Measurements from ENCODE around the gene MKRN1. TPM values are rescaled to one million over a fixed set of nuclear protein-coding genes. Genes with fewer than 3 reads are reported as not detected.

Gene MKRN1
- total RNA-seq, 4 donors from 2014 or later, result 66.6 to 122 (median 87.5) TPM

DNA sequence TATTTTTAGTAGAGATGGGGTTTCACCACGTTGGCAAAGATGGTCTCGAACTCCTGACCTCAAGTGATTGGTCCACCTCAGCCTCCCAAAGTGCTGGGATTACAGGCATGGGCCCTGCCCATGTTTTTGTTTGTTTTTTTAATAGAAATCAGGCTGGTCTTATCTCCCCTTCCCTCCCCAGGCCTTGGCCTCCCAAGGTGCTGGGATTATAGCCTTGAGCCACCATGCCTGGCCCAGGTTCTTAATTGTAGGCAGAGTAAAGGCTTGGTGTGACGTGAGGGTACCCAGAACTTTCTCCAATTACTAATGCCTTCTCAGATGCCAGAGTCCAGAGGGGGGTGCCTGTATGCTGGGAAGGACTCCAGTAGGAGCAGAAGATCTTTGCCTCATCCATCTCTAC, 5.2 kb upstream of the MKRN1 start:
- 90% methylated on average over 2 of the region's 3 CpGs; no CpG with 5 or more reads in 1 of the 2 donors for WGBS, 2 donors (ENCODE audit: low coverage in 1 of 2)
- no peak overlapping the region for H3K27ac ChIP-seq
- ATAC-seq, result no peak

DNA sequence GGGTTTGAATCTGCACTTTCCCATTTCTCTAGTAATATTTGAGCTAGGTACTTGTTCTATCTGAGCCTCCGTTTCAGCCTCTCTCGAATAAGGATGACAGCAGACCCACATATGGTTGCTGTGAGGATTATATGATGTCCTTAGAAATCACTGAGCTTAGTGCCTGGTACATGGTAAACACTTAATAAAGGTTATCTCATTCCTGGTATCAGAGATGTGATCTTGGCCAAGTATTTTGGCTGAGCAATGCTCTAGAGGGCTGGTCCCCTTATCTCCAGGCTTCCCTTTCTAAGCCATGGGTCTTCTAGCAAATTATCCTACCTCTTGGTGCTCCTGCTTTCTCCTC, 407 bp upstream of the MKRN1 start:
- H3K27ac ChIP-seq, result peak overlapping the region in 3 of 4 donors; percentile 88 to 95 (median 94)
- 0% methylated on average over 2 of the region's 2 CpGs for WGBS, 2 donors (ENCODE audit: low coverage in 1 of 2)

More for the DNA sequence above, 5.2 kb upstream of the MKRN1 start:
- Histone ChIP-seq H3K27me3 (no peaks in the 10 kb centered on the region), H3K9me3 (no peaks in the 10 kb centered on the region), H3K4me3 (no peak overlapping the region), H3K4me1 (no peaks in the 10 kb centered on the region), H3K36me3 (no peaks in the 10 kb centered on the region)
- TF ChIP-seq EP300 (IDR thresholded peaks at IDR 0.05) (no peak), CTCF (IDR thresholded peaks at IDR 0.05) (no peak), POLR2AphosphoS5 (IDR thresholded peaks at IDR 0.05) (no peak), POLR2A (IDR thresholded peaks at IDR 0.05) (no peak)

GRCh38 chr7:140478246-140479061, 851 bp downstream of the MKRN1 start:
- H3K27me3 ChIP-seq, result no peaks in the 10 kb centered on the region
- H3K4me3 ChIP-seq, result peak overlapping the region; percentile 81 to 100
- no peaks in the 10 kb centered on the region for H3K36me3 ChIP-seq
- no peaks in the 10 kb centered on the region for H3K9me3 ChIP-seq
- WGBS, 2 donors (ENCODE audit: low coverage in 1 of 2), result 0% methylated on average over 22 to 26 of the region's 69 CpGs
- H3K4me1 ChIP-seq, result peaks cover 0 to 44% (median 15%) of the 10 kb centered on the region in 3 donors
- H3K27ac ChIP-seq, result peak overlapping the region; percentile 70 to 95 (median 91)
- peak; percentile 39 for ATAC-seq
- TF ChIP-seq POLR2AphosphoS5 (IDR thresholded peaks at IDR 0.05) (no peak), CTCF (IDR thresholded peaks at IDR 0.05) (no peak), EP300 (IDR thresholded peaks at IDR 0.05) (no peak), POLR2A (IDR thresholded peaks at IDR 0.05) (no peak)

More for the DNA sequence above, 407 bp upstream of the MKRN1 start:
- Histone ChIP-seq H3K27me3 (no peaks in the 10 kb centered on the region), H3K4me3 (peak overlapping the region; percentile 81 to 100), H3K36me3 (no peaks in the 10 kb centered on the region), H3K4me1 (peaks cover 0 to 36% (median 15%) of the 10 kb centered on the region in 3 donors), H3K9me3 (no peaks in the 10 kb centered on the region)
- ATAC-seq, result no peak
- no peak for TF ChIP-seq POLR2A (IDR thresholded peaks at IDR 0.05)
- no peak for TF ChIP-seq EP300 (IDR thresholded peaks at IDR 0.05)
- TF ChIP-seq POLR2AphosphoS5 (IDR thresholded peaks at IDR 0.05), result no peak
- no peak for TF ChIP-seq CTCF (IDR thresholded peaks at IDR 0.05)

- Histone ChIP-seq H3K4me3 (no peak overlapping the region), H3K27me3 (no peaks in the 10 kb centered on the region), H3K4me1 (peaks cover 0 to 60% (median 15%) of the 10 kb centered on the region in 3 donors), H3K27ac (peak overlapping the region in 1 of 4 donors; percentile 94), H3K9me3 (no peaks in the 10 kb centered on the region), H3K36me3 (peaks cover 0 to 3% of the 10 kb centered on the region in 2 donors)
- ATAC-seq, result no peak
- 63 to 83% methylated on average over 2 to 3 of the region's 11 CpGs for WGBS, 2 donors (ENCODE audit: low coverage in 1 of 2)
- no peak for TF ChIP-seq EP300 (IDR thresholded peaks at IDR 0.05)
- TF ChIP-seq POLR2AphosphoS5 (IDR thresholded peaks at IDR 0.05), result no peak
- no peak for TF ChIP-seq POLR2A (IDR thresholded peaks at IDR 0.05)
- no peak for TF ChIP-seq CTCF (IDR thresholded peaks at IDR 0.05)
Observed at GRCh38 chr7:140476698-140477261, 2.5 kb downstream of the MKRN1 start.
